Body of pancreas (tissue), 4 donors: Measurements from ENCODE around the gene SH3YL1. TPM values are rescaled to one million over a fixed set of nuclear protein-coding genes. Genes with fewer than 3 reads are reported as not detected.

Source experiments
- ATAC-seq: fragments of 150-250 bp; one replicate; pipeline ENCODE4 v1.9.1; 2016
- DNase-seq, 4 donors: peaks; one replicate each; pipeline ENCODE4 v3.0.0-alpha.2; 2019
- H3K27ac ChIP-seq, 4 donors: fragments of 200-600 bp; sonication (generic); 1 replicate in 3 of 4; 2 replicates in 1 of 4; pipeline versions ENCODE4 v1.5.1 to v1.6.1; 2016 to 2019; ENCODE audit warnings: mild to moderate bottlenecking in 1 of 4, mixed read lengths in 1 of 4, moderate library complexity in 1 of 4
- H3K27me3 ChIP-seq, 2 donors: fragments of 200-600 bp; sonication (generic); one replicate each; pipeline ENCODE4 v1.6.0; 2016; ENCODE audit warnings: mild to moderate bottlenecking in 1 of 2
- H3K36me3 ChIP-seq, 2 donors: fragments of 200-600 bp; sonication (generic); replicated peaks in 1 of 2; 2 replicates each; pipeline ENCODE4 v1.5.1; 2016; ENCODE audit warnings: low read depth in 2 of 2; ENCODE audit not compliant: insufficient read depth in 1 of 2
- H3K4me1 ChIP-seq: fragments of 200-600 bp; sonication (generic); one replicate; pipeline ENCODE4 v1.6.0; 2016
- H3K4me3 ChIP-seq, 2 donors: fragments of 200-600 bp; sonication (generic); 1 replicate in 1 of 2; 2 replicates in 1 of 2; pipeline ENCODE4 v1.5.1; 2016 to 2019
- H3K9me3 ChIP-seq, 3 donors: fragments of 200-600 bp; sonication (generic); 1 replicate in 2 of 3; 2 replicates in 1 of 3; pipeline ENCODE4 v1.5.1; 2016
- POLR2A ChIP-seq, 3 donors: fragments of 450-650 bp; IDR thresholded peaks; one replicate each; pipeline ENCODE4 v1.6.1; 2016; ENCODE audit warnings: antibody characterized with exemption in 3 of 3, mild to moderate bottlenecking in 2 of 3
- WGBS, 2 donors: methylation state at CpG; one replicate each; pipeline ENCODE4 v1.1.5; 2017; 5-methylcytosine and 5-hydroxymethylcytosine counted together
- intact Hi-C: fragments of 100-400 bp; cut with DNase I; formaldehyde crosslinking; loops from one replicate; pipeline ENCODE4 v1.15.1; 2023
- total RNA-seq, 2 donors: library from RNA; depleted of rRNA; stranded (reverse); fragments of >200 nt; gene quantifications; one replicate each; pipeline ENCODE4 v1.1.0, GENCODE V29; 2016
- TF ChIP-seq, protein P1 (sequence below), 7 experiments: fragments of 450-650 bp in 4 of 7; fragments of 200-600 bp in 3 of 7; sonication (generic) in 3 of 7; IDR thresholded peaks; one replicate each; pipeline ENCODE4 v1.5.1; 2016 to 2019; ENCODE audit warnings: antibody characterized with exemption in 7 of 7

SH3YL1 gene
- total RNA-seq, 2 donors from 2014 or later = 159 to 162 TPM

DNA sequence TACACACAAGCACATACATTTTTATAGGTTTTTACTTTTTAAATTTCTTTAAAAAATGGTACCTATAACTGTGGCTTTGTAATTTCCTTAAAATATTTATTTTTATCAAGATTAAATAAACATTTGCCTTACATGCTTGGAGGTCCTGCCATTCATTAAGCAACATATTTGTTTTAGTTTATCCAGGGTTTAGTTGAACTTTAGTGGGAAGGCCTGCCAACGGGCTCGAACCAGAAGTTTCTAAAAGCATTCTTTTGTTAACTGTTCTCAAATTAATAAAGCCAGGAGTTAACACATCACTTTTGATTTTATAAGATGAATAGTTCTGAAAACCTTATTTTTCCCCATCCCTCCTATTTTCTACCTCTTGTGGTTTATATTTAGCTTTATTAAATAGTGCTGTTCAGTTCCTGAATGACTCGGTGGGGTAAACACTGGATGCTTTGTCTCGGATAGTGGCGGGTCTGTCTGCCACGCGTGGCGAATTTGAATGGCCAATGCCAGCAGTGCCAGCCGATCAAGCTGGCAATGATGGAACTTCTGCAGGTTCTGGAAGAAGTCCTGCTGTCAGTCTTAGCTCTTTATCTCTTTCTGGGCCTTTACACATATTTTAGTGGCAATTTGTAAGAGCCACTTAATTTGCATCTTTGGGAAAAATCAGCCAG, 32.2 kb downstream of the SH3YL1 start:
- intact Hi-C loops = no loop called here
- DNase-seq (peak in 1 of 4 donors; percentile 23), ATAC-seq (peak; percentile 30)
- 42 to 46% methylated on average over 9 of the region's 9 CpGs for WGBS, 2 donors
- no peaks in the 10 kb centered on the region for H3K27me3 ChIP-seq
- peaks cover 21% of the 10 kb centered on the region for H3K4me1 ChIP-seq
- H3K36me3 ChIP-seq = peaks cover 8 to 14% of the 10 kb centered on the region in 2 donors
- no peaks in the 10 kb centered on the region for H3K9me3 ChIP-seq
- H3K4me3 ChIP-seq = no peak overlapping the region
- H3K27ac ChIP-seq = peak overlapping the region in 3 of 4 donors; percentile 48 to 71 (median 58)
- TF ChIP-seq, protein P1, sequence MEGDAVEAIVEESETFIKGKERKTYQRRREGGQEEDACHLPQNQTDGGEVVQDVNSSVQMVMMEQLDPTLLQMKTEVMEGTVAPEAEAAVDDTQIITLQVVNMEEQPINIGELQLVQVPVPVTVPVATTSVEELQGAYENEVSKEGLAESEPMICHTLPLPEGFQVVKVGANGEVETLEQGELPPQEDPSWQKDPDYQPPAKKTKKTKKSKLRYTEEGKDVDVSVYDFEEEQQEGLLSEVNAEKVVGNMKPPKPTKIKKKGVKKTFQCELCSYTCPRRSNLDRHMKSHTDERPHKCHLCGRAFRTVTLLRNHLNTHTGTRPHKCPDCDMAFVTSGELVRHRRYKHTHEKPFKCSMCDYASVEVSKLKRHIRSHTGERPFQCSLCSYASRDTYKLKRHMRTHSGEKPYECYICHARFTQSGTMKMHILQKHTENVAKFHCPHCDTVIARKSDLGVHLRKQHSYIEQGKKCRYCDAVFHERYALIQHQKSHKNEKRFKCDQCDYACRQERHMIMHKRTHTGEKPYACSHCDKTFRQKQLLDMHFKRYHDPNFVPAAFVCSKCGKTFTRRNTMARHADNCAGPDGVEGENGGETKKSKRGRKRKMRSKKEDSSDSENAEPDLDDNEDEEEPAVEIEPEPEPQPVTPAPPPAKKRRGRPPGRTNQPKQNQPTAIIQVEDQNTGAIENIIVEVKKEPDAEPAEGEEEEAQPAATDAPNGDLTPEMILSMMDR (IDR thresholded peaks at IDR 0.05) = no peak

DNA sequence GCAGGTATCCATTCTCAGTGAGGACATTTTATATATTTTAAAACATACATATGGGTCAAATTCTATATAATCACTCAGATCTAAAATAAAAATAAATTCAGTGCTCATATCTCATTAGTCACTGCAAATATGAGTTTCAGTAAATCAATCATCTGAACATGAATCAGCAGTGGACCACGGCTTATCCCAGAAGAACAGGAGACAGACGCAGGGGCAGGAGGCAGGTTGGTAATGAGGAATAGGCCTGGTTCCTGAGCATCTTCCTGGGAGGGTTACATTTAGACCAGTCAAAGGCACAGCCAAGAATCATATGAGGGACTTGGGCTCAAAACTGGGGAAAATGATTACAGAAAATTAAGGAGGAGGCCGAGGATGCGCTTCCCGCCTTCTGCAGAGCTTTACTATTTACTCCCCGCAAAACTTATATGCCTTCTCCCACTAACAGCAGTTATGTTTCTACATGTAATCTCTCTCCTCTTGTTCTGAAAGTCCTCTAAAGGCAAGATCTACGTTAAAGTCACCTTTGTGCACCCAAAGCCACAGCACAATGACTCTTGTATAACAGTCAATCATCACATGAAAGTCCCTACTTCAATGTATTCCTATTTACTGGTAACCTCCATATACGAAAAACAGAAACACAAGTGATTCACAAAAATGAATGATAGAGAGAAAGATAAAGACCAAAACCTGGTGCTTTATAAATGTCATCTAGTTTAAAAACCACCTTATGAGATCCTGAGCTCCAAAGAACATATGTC, 35.1 kb downstream of the SH3YL1 start:
- TF ChIP-seq POLR2A (IDR thresholded peaks at IDR 0.05) = no peak
- TF ChIP-seq, protein P1 (IDR thresholded peaks at IDR 0.05) = no peak
- peaks cover 12 to 24% of the 10 kb centered on the region in 2 donors for H3K36me3 ChIP-seq
- WGBS, 2 donors = 75 to 80% methylated on average over 8 of the region's 8 CpGs

GRCh38 chr2:228115-228514, 35.7 kb downstream of the SH3YL1 start:
- H3K36me3 ChIP-seq = peaks cover 12 to 24% of the 10 kb centered on the region in 2 donors
- ATAC-seq = peak; percentile 80

More for the DNA sequence above, 35.1 kb downstream of the SH3YL1 start:
- Histone ChIP-seq H3K27me3 (no peaks in the 10 kb centered on the region), H3K9me3 (no peaks in the 10 kb centered on the region), H3K27ac (peak overlapping the region in 3 of 4 donors; percentile 61 to 72 (median 68)), H3K4me3 (no peak overlapping the region), H3K4me1 (peaks cover 14% of the 10 kb centered on the region)
- peak; percentile 59 for ATAC-seq
- DNase-seq = no peak
- intact Hi-C loops = no loop called here

DNA sequence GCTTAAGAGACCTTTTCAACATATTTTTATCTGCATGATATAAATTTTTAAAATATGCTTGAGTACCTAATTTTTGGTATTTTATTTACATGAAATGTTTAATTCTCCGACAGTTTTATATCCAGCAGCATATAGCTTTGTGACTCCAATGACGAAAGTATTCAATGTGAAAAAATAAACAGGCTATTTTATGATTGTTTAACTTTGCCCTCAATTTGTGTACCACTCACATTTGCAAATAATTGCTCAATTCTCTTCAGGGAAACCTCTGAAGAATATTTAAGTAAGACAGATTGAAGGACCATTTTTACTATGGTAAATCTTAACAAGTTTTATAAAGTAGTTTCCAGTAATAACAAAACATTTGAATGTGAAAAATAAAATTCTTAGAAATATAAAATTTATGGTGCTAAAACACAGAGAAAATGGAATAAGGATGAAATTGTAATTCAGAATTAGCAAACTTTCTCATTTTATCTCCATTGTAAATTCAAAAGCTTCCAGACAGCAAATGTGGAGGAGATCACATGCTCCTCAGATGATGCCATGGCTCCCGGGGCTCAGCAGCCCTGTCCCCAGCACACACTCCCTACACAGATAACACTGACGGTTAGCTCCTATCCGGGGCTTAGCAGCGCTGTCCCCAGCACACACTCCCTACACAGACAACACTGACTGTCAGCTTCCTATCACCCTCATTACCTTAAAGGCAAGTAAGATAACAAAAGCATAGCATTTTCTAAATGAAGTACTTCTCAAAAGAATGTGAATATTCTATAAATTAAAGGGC, 39.7 kb downstream of the SH3YL1 start:
- Histone ChIP-seq H3K36me3 (peaks cover 10 to 23% of the 10 kb centered on the region in 2 donors), H3K27me3 (no peaks in the 10 kb centered on the region), H3K9me3 (no peaks in the 10 kb centered on the region), H3K27ac (no peak overlapping the region), H3K4me1 (peaks cover 6% of the 10 kb centered on the region), H3K4me3 (no peak overlapping the region)
- intact Hi-C loops = no loop called here
- DNase-seq (no peak), ATAC-seq (no peak)
- no peak for TF ChIP-seq POLR2A (IDR thresholded peaks at IDR 0.05)
- TF ChIP-seq, protein P1 (IDR thresholded peaks at IDR 0.05) = no peak
- WGBS, 2 donors = 89 to 95% methylated on average over 6 of the region's 6 CpGs

More at GRCh38 chr2:228115-228514, 35.7 kb downstream of the SH3YL1 start:
- Histone ChIP-seq H3K27ac (peak overlapping the region in 3 of 4 donors; percentile 61 to 72 (median 68)), H3K9me3 (no peaks in the 10 kb centered on the region), H3K27me3 (no peaks in the 10 kb centered on the region), H3K4me3 (no peak overlapping the region), H3K4me1 (peaks cover 14% of the 10 kb centered on the region)
- DNase-seq = peak in 3 of 4 donors; percentile 34 to 45 (median 39)
- intact Hi-C loops = no loop called here
- TF ChIP-seq, protein P1 (IDR thresholded peaks at IDR 0.05) = no peak
- TF ChIP-seq POLR2A (IDR thresholded peaks at IDR 0.05) = peak in 1 of 3 donors; percentile 9
- 54 to 64% methylated on average over 9 of the region's 9 CpGs for WGBS, 2 donors
